ENCODE data around the gene COL24A1.
A peak's percentile ranks its signal among the peaks of the same experiment; 100 is the strongest.

The COL24A1 gene

GRCh38 chr1:86184426-86184825 lies 27.9 kb upstream of the COL24A1 start:
- FAIRE-seq (no peak), DNase-seq (ENCODE audit: insufficient read length) (no peak)
- no peak for TF ChIP-seq POLR2A (IDR thresholded peaks at IDR 0.05; ENCODE audit: low read depth, low read length)
- TF ChIP-seq TAF1 (IDR thresholded peaks at IDR 0.05; ENCODE audit: borderline replicate concordance, low read depth, low read length), result no peak
- no peak for TF ChIP-seq POLR2AphosphoS5 (IDR thresholded peaks at IDR 0.05; ENCODE audit: low read depth, low read length)

GRCh38 chr1:86183810-86184209 lies 27.2 kb upstream of the COL24A1 start:
- FAIRE-seq, result no peak
- TF ChIP-seq TAF1 (IDR thresholded peaks at IDR 0.05; ENCODE audit: borderline replicate concordance, low read depth, low read length), result no peak
- TF ChIP-seq POLR2A (IDR thresholded peaks at IDR 0.05; ENCODE audit: low read depth, low read length), result no peak
- TF ChIP-seq POLR2AphosphoS5 (IDR thresholded peaks at IDR 0.05; ENCODE audit: low read depth, low read length), result no peak
- no peak for DNase-seq (ENCODE audit: insufficient read length)

GRCh38 chr1:86176226-86176625 lies 19.7 kb upstream of the COL24A1 start:
- DNase-seq (ENCODE audit: insufficient read length) (no peak), FAIRE-seq (no peak)
- TF ChIP-seq POLR2A (IDR thresholded peaks at IDR 0.05; ENCODE audit: low read depth, low read length) (no peak), POLR2AphosphoS5 (IDR thresholded peaks at IDR 0.05; ENCODE audit: low read depth, low read length) (no peak), TAF1 (IDR thresholded peaks at IDR 0.05; ENCODE audit: borderline replicate concordance, low read depth, low read length) (no peak)

- FAIRE-seq (no peak), DNase-seq (ENCODE audit: insufficient read length) (no peak)
- no peak for TF ChIP-seq TAF1 (IDR thresholded peaks at IDR 0.05; ENCODE audit: borderline replicate concordance, low read depth, low read length)
- TF ChIP-seq POLR2A (IDR thresholded peaks at IDR 0.05; ENCODE audit: low read depth, low read length), result no peak
- no peak for TF ChIP-seq POLR2AphosphoS5 (IDR thresholded peaks at IDR 0.05; ENCODE audit: low read depth, low read length)
Measured at GRCh38 chr1:86175756-86176155, 19.2 kb upstream of the COL24A1 start.

DNA sequence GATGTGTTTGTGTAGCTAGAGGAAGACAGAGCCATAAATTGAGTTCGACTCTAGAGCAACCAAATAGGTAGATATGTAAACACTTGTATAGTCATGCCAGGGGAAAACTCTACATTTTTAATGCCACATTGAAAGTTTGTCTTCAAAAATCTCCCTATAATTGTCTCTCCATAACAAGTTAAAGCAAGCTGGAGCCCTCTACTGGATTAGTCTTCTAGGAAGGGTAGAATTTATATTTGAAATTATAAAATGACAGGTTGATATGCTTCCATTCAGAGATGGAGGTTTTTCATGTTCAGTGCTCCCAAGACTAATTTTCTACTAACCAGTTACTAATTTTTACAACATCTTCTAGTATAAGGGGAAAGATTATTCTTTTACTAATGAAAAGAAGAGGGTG lies 13.1 kb upstream of the COL24A1 start:
- DNase-seq (ENCODE audit: insufficient read length) (no peak), FAIRE-seq (no peak)
- TF ChIP-seq POLR2AphosphoS5 (IDR thresholded peaks at IDR 0.05; ENCODE audit: low read depth, low read length), result no peak

- FAIRE-seq, result no peak
- DNase-seq (ENCODE audit: insufficient read length), result no peak
Measured at GRCh38 chr1:86159800-86160199, 3.2 kb upstream of the COL24A1 start.

DNA sequence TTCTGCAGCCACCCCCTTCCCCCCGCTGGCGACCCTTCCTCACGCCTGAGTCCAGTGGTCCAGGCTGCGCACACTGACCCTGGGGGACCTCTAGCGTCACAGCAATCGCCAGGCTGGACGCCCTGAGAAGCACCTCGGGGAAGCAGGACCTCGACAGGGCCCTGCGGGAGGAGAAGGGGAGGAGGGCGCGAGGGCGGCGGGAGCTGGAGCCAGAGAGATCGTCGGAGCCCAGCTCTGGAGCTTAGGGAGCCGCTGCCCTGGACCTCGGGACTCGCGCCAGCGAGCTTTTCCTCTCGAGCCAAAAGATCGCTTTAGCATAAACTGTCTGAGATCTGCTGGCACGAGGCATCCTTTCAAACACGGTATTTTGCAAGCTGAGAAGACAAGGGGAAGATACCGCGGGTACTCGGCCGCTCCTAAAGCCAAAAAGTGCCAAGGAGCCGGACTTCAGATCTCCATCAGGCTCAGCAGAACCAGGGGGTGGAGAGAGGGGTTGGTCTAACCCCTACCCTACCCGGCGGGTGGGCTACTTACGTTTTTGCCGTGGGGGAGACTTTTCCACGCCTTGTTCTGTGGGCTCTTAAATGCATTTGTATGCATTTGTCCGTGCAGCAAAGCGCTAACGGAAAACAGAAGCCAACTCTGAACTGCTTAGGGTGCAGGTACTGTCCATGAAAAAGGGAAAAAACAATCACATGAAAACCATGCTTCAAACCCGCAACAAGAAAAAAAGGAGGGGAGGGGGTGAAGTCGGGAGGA lies 586 bp downstream of the COL24A1 start:
- TF ChIP-seq TAF1 (IDR thresholded peaks at IDR 0.05; ENCODE audit: borderline replicate concordance, low read depth, low read length) (no peak), POLR2A (IDR thresholded peaks at IDR 0.05; ENCODE audit: low read depth, low read length) (no peak), POLR2AphosphoS5 (IDR thresholded peaks at IDR 0.05; ENCODE audit: low read depth, low read length) (no peak)
- peak; percentile 20 for DNase-seq (ENCODE audit: insufficient read length)
- FAIRE-seq, result no peak

More at GRCh38 chr1:86159800-86160199, 3.2 kb upstream of the COL24A1 start:
- TF ChIP-seq POLR2AphosphoS5 (IDR thresholded peaks at IDR 0.05; ENCODE audit: low read depth, low read length) (no peak), TAF1 (IDR thresholded peaks at IDR 0.05; ENCODE audit: borderline replicate concordance, low read depth, low read length) (no peak), POLR2A (IDR thresholded peaks at IDR 0.05; ENCODE audit: low read depth, low read length) (no peak)

DNA sequence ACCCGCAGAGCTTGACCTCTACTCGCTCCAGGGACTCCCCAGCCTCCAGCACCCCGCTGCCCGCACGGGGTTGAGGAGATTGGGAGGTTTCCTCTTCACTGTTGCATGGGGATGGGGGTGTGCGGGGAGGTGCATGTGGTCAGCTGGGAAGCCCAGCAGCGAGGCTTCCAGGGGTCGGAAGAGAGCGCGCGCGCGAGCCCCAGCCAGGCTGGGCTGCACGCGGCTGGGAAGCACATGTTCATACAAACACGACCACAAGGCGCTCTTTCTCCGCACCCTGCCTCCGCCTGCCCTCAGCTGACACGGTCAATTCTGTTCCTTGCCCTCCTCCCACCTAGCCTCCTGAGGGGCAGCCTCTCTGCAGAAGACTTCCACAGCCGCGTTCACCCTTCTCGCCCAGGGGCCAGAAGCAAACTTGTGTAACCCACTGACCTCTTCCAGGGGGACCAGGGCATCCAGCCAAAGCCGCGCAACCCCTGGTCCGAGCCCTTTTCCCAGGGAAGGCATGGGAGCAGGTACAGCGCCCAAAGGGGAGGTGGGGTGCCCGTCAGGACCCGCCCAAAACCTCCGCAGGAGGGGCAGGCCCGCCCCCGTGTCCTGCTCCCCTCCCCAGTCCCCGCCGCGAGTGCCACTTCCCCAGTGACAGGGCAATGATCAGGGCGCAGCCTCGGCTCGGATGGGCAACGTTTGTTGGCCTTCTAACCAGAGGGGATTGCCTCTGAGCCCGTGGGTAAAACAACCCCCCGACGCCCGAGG lies 1.3 kb downstream of the COL24A1 start:
- TF ChIP-seq TAF1 (IDR thresholded peaks at IDR 0.05; ENCODE audit: borderline replicate concordance, low read depth, low read length) (no peak), POLR2AphosphoS5 (IDR thresholded peaks at IDR 0.05; ENCODE audit: low read depth, low read length) (no peak), POLR2A (IDR thresholded peaks at IDR 0.05; ENCODE audit: low read depth, low read length) (no peak)
- no peak for FAIRE-seq
- peak; percentile 17 for DNase-seq (ENCODE audit: insufficient read length)

GRCh38 chr1:86154571-86155050 lies 2.0 kb downstream of the COL24A1 start:
- peak; percentile 11 for DNase-seq (ENCODE audit: insufficient read length)

DNA sequence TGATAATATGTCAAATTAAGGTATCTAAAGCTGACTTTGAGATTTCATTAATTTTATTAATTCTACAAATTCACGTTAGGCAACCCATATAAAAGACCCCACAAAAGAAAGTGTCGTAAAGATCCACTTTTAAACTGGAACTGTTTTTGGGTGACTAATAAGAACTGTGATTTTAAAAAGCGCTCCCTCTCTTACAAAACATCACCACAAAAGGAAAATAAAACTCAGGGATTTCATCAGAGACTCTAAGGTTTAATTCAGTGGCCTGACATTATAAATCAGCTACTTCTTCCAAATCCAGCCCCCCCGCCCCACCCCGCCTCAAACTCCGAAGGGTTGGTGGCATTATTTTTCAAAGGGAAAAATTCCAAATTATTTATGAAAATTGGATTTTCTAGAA lies 2.7 kb downstream of the COL24A1 start:
- no peak for DNase-seq (ENCODE audit: insufficient read length)
- TF ChIP-seq POLR2AphosphoS5 (IDR thresholded peaks at IDR 0.05; ENCODE audit: low read depth, low read length), result no peak
- no peak for TF ChIP-seq TAF1 (IDR thresholded peaks at IDR 0.05; ENCODE audit: borderline replicate concordance, low read depth, low read length)
- no peak for TF ChIP-seq POLR2A (IDR thresholded peaks at IDR 0.05; ENCODE audit: low read depth, low read length)
- no peak for FAIRE-seq

More at GRCh38 chr1:86154571-86155050, 2.0 kb downstream of the COL24A1 start:
- TF ChIP-seq POLR2A (IDR thresholded peaks at IDR 0.05; ENCODE audit: low read depth, low read length), result no peak
- no peak for TF ChIP-seq TAF1 (IDR thresholded peaks at IDR 0.05; ENCODE audit: borderline replicate concordance, low read depth, low read length)
- TF ChIP-seq POLR2AphosphoS5 (IDR thresholded peaks at IDR 0.05; ENCODE audit: low read depth, low read length), result no peak
- FAIRE-seq, result no peak

DNA sequence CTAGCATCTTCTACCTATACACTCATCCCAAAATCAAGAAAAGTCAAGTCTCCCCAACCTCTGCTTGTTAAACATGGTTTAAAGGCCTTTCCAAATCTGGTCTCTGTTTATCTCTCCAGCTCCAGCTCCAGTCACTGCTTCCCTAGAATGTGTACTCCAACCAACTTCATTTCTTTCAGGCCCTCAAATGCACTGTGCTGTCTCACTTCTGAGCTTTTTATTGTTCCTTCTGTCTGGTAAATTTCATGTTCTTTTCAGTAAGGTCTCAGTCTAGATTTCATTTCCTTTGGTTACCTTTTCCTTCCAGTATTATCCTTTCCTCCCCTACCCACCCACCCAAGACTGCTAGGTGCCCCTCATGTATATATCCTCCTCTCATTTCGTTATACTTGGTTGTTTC lies 3.7 kb downstream of the COL24A1 start:
- no peak for FAIRE-seq

GRCh38 chr1:86151427-86151826 lies 5.1 kb downstream of the COL24A1 start:
- DNase-seq (ENCODE audit: insufficient read length), result no peak
- TF ChIP-seq POLR2A (IDR thresholded peaks at IDR 0.05; ENCODE audit: low read depth, low read length) (no peak), TAF1 (IDR thresholded peaks at IDR 0.05; ENCODE audit: borderline replicate concordance, low read depth, low read length) (no peak), POLR2AphosphoS5 (IDR thresholded peaks at IDR 0.05; ENCODE audit: low read depth, low read length) (no peak)
- no peak for FAIRE-seq

More for the DNA sequence above, 3.7 kb downstream of the COL24A1 start:
- DNase-seq (ENCODE audit: insufficient read length), result no peak
- TF ChIP-seq POLR2AphosphoS5 (IDR thresholded peaks at IDR 0.05; ENCODE audit: low read depth, low read length), result no peak
